HCT116 (cell line): ENCODE data around the gene MEIOB.

Experiments used
- CEBPB ChIP-seq: IDR thresholded peaks from 2 replicates; pipeline ENCODE4 v1.6.1; 2012; ENCODE audit warnings: low read depth
- CTCF ChIP-seq, 3 experiments: fragments of 200-600 bp in 1 of 3; sonication (generic) in 1 of 3; IDR thresholded peaks in 2 of 3; conservative IDR thresholded peaks in 1 of 3; 2 replicates each; pipeline ENCODE4 v1.5.1; 2012 to 2017; ENCODE audit warnings: low read depth in 2 of 3, low read length in 2 of 3, antibody characterized with exemption in 1 of 3, borderline replicate concordance in 1 of 3, control low read depth in 1 of 3, mild to moderate bottlenecking in 1 of 3, mixed read lengths in 1 of 3, mixed run types in 1 of 3, moderate library complexity in 1 of 3; ENCODE audit not compliant: insufficient read depth in 1 of 3
- EGR1 ChIP-seq: IDR thresholded peaks from 2 replicates; pipeline ENCODE4 v1.6.1; 2012; ENCODE audit warnings: low read depth
- EZH2 ChIP-seq: fragments of 200-600 bp; sonication (generic); IDR thresholded peaks from 2 replicates; pipeline ENCODE4 v1.6.1; 2017; ENCODE audit warnings: antibody characterized with exemption, mixed run types
- EZH2phosphoT487 ChIP-seq: fragments of 200-600 bp; IDR thresholded peaks from 2 replicates; pipeline ENCODE4 v1.6.1; 2018; ENCODE audit warnings: antibody characterized with exemption, borderline replicate concordance
- POLR2A ChIP-seq: IDR thresholded peaks from 2 replicates; pipeline ENCODE4 v1.7.0; 2011; ENCODE audit warnings: borderline replicate concordance; ENCODE audit not compliant: insufficient read depth, insufficient read length; ENCODE audit errors: extremely low read depth
- POLR2AphosphoS5 ChIP-seq: IDR thresholded peaks from 2 replicates; pipeline ENCODE4 v1.6.1; 2011; ENCODE audit warnings: mild to moderate bottlenecking, low read depth, low read length, moderate library complexity
- RAD21 ChIP-seq: IDR thresholded peaks from 2 replicates; pipeline ENCODE4 v1.6.1; 2012; ENCODE audit warnings: low read depth, mild to moderate bottlenecking
- SIN3A ChIP-seq: IDR thresholded peaks from 2 replicates; pipeline ENCODE4 v1.6.1; 2012; ENCODE audit warnings: low read depth
- SRF ChIP-seq: IDR thresholded peaks from 2 replicates; pipeline ENCODE4 v1.6.1; 2012; ENCODE audit warnings: low read depth
- TF ChIP-seq, protein P1 (sequence below): IDR thresholded peaks from 2 replicates; pipeline ENCODE4 v1.6.1; 2012; ENCODE audit warnings: low read depth

DNA sequence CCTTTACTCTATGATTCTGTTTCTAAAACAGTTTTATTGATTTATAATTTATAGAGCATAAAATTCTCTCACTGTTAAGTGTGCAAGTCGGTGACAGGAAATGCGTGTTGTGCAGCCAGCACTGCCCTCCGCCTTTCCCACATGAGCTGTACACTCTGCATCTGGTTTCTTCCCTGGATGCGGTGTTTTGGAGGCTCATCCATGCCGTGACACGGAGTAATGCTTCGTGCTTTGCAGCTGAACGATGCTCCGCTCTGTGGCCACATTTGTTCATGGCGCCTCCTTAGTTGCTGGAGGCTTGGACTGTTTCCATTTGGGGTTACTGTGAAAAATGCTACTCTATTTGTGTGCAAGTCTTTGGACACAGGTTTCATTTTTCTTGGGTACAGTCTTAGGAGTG is 71.3 kb downstream of the MEIOB start:
- no peak for TF ChIP-seq SIN3A
- TF ChIP-seq POLR2AphosphoS5, result no peak
- TF ChIP-seq CTCF (IDR thresholded peaks at IDR 0.05 in 2 of 3, conservative IDR thresholded peaks at IDR 0.05 in 1 of 3; ENCODE audit: borderline replicate concordance in 1 of 3, insufficient read depth in 1 of 3, low read depth in 2 of 3, low read length in 2 of 3), result no peak
- TF ChIP-seq SRF, result no peak
- no peak for TF ChIP-seq EZH2phosphoT487
- no peak for TF ChIP-seq RAD21
- TF ChIP-seq POLR2A, result no peak
- no peak for TF ChIP-seq CEBPB
- no peak for TF ChIP-seq EGR1
- TF ChIP-seq, protein P1, sequence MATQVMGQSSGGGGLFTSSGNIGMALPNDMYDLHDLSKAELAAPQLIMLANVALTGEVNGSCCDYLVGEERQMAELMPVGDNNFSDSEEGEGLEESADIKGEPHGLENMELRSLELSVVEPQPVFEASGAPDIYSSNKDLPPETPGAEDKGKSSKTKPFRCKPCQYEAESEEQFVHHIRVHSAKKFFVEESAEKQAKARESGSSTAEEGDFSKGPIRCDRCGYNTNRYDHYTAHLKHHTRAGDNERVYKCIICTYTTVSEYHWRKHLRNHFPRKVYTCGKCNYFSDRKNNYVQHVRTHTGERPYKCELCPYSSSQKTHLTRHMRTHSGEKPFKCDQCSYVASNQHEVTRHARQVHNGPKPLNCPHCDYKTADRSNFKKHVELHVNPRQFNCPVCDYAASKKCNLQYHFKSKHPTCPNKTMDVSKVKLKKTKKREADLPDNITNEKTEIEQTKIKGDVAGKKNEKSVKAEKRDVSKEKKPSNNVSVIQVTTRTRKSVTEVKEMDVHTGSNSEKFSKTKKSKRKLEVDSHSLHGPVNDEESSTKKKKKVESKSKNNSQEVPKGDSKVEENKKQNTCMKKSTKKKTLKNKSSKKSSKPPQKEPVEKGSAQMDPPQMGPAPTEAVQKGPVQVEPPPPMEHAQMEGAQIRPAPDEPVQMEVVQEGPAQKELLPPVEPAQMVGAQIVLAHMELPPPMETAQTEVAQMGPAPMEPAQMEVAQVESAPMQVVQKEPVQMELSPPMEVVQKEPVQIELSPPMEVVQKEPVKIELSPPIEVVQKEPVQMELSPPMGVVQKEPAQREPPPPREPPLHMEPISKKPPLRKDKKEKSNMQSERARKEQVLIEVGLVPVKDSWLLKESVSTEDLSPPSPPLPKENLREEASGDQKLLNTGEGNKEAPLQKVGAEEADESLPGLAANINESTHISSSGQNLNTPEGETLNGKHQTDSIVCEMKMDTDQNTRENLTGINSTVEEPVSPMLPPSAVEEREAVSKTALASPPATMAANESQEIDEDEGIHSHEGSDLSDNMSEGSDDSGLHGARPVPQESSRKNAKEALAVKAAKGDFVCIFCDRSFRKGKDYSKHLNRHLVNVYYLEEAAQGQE, result no peak
- no peak for TF ChIP-seq EZH2
